Activated naive CD4-positive, alpha-beta T cell treated with anti-CD3 and anti-CD28 coated beads, Interleukin-2, amount 50 U/mL, for 24 hours (primary cell): ENCODE results near the gene ANKFY1.
"Not testable (repeated sequence)": the region's sequence is repeated elsewhere in the genome, so short reads cannot be mapped to it uniquely, and the experiment has no call there.

ENCODE experiments used
- H3K27ac Mint-ChIP-seq: one replicate; pipeline ENCODE4 v1.8.0; 2021; ENCODE audit warnings: mild to moderate bottlenecking, mixed read lengths
- H3K27me3 Mint-ChIP-seq: one replicate; pipeline ENCODE4 v1.8.0; 2021; ENCODE audit warnings: mixed read lengths
- H3K36me3 Mint-ChIP-seq: one replicate; pipeline ENCODE4 v1.8.0; 2021; ENCODE audit warnings: mixed read lengths
- H3K4me1 Mint-ChIP-seq: one replicate; pipeline ENCODE4 v1.8.0; 2021; ENCODE audit warnings: mixed read lengths
- H3K4me3 Mint-ChIP-seq: one replicate; pipeline ENCODE4 v1.8.0; 2021; ENCODE audit warnings: mild to moderate bottlenecking, mixed read lengths
- H3K9me3 Mint-ChIP-seq: one replicate; pipeline ENCODE4 v1.8.0; 2021; ENCODE audit warnings: mixed read lengths

The ANKFY1 gene

DNA sequence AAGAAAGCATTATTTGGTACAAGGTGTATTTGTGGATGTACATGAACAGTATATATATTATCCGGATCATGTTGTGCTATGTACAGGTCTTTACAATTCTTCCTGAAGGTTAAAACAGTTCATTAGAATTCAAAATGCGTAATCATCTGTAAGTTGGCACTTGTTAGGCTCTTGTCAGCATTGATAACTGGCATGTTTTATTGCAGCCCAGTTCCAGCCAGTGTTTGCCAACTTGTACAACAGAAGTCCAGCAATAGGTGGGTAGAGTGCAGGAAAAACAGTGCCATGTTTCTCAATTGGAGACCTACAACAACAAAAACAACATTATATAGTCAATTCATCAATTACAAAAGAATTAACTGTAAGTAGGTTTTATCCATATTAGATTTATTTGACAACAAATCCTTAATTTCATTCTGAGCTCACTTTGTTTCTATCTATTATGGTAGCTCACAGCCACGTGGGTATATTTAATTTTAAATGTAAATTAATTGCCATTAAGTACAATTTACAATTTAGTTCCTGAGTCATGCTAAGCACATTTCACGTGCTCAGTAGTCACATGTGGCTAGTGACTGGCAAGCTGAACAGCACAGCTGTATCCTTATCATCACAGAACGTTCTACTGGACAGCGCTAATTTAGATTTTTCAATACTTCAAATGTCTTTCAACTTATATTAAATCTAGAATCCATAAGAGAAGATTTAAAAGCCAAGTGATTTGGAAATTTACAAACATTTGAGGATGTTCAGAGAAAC lies 8.6 kb upstream of the ANKFY1 start:
- peaks cover 4% of the 10 kb centered on the region for H3K4me1 Mint-ChIP-seq
- H3K27me3 Mint-ChIP-seq = no peaks in the 10 kb centered on the region
- H3K9me3 Mint-ChIP-seq = no peaks in the 10 kb centered on the region
- no peak overlapping the region for H3K27ac Mint-ChIP-seq
- H3K4me3 Mint-ChIP-seq = no peak overlapping the region
- peaks cover 10% of the 10 kb centered on the region for H3K36me3 Mint-ChIP-seq

- H3K4me3 Mint-ChIP-seq = no peak overlapping the region
- peaks cover 10% of the 10 kb centered on the region for H3K36me3 Mint-ChIP-seq
- no peaks in the 10 kb centered on the region for H3K27me3 Mint-ChIP-seq
- H3K27ac Mint-ChIP-seq = peak overlapping the region; percentile 53
- H3K4me1 Mint-ChIP-seq = peaks cover 1% of the 10 kb centered on the region
- H3K9me3 Mint-ChIP-seq = no peaks in the 10 kb centered on the region
These were observed 7.0 kb upstream of the ANKFY1 start for GRCh38 chr17:4270736-4271135.

GRCh38 chr17:4269915-4270314 lies 6.1 kb upstream of the ANKFY1 start:
- Mint-ChIP-seq H3K9me3 (no peaks in the 10 kb centered on the region), H3K36me3 (peaks cover 10% of the 10 kb centered on the region), H3K4me1 (peaks cover 4% of the 10 kb centered on the region), H3K4me3 (no peak overlapping the region), H3K27me3 (no peaks in the 10 kb centered on the region), H3K27ac (no peak overlapping the region)

DNA sequence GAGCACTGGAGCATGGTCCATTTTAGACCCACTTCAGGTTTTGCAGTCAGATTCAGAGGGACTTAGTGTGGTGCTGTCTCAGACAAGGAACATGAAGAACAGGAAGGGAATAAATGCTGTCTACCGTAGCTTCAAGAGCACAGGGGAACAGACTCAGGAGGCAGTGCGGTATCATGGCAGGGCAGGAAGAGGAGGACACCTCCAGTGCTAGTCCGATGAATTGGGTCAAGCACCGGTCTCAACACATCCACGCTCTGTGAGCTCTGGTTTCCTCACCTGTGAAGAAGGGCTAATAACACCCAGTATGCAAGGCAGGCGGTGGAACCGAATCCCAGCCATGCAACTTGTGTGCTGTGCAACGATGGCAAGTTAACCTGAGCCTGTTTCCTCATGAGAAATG lies 3.6 kb upstream of the ANKFY1 start:
- H3K4me3 Mint-ChIP-seq = no peak overlapping the region
- H3K4me1 Mint-ChIP-seq = peaks cover 22% of the 10 kb centered on the region
- H3K36me3 Mint-ChIP-seq = peaks cover 10% of the 10 kb centered on the region
- H3K27me3 Mint-ChIP-seq = no peaks in the 10 kb centered on the region
- H3K9me3 Mint-ChIP-seq = no peaks in the 10 kb centered on the region
- no peak overlapping the region for H3K27ac Mint-ChIP-seq

DNA sequence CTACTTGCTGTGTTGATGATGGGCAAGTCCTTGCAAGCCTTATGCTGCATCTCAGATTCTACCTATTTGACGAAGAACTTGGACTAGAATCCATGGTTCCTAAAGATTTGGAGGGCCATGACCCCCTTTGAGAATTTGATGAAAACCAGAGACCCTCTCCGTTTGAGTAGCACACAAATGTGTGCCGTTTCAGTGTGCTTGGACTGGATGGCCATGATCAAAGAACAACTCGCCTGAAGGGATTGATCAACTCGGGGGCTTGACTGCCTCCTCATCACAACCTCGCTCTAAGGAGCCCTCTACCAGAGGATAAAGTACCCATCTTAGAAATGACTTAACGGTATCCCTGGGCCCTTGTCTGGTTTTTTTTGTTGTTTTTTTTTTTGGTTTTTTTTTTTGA lies 2.8 kb upstream of the ANKFY1 start:
- Mint-ChIP-seq H3K27me3 (no peaks in the 10 kb centered on the region), H3K36me3 (peaks cover 8% of the 10 kb centered on the region), H3K9me3 (no peaks in the 10 kb centered on the region), H3K4me3 (no peak overlapping the region), H3K4me1 (peaks cover 31% of the 10 kb centered on the region), H3K27ac (no peak overlapping the region)

- H3K4me1 Mint-ChIP-seq = peaks cover 43% of the 10 kb centered on the region
These were observed 1.1 kb downstream of the ANKFY1 start for GRCh38 chr17:4262703-4263102.

GRCh38 chr17:4261452-4261851 lies 2.3 kb downstream of the ANKFY1 start:
- H3K27me3 Mint-ChIP-seq = no peaks in the 10 kb centered on the region
- no peaks in the 10 kb centered on the region for H3K9me3 Mint-ChIP-seq
- no peak overlapping the region for H3K4me3 Mint-ChIP-seq
- H3K4me1 Mint-ChIP-seq = peaks cover 56% of the 10 kb centered on the region
- H3K36me3 Mint-ChIP-seq = peaks cover 8% of the 10 kb centered on the region
- H3K27ac Mint-ChIP-seq = peak overlapping the region; percentile 8

More at GRCh38 chr17:4262703-4263102, 1.1 kb downstream of the ANKFY1 start:
- H3K27ac Mint-ChIP-seq = peak overlapping the region; percentile 77
- peak overlapping the region; percentile 88 for H3K4me3 Mint-ChIP-seq
- H3K27me3 Mint-ChIP-seq = no peaks in the 10 kb centered on the region
- peaks cover 8% of the 10 kb centered on the region for H3K36me3 Mint-ChIP-seq
- H3K9me3 Mint-ChIP-seq = no peaks in the 10 kb centered on the region

DNA sequence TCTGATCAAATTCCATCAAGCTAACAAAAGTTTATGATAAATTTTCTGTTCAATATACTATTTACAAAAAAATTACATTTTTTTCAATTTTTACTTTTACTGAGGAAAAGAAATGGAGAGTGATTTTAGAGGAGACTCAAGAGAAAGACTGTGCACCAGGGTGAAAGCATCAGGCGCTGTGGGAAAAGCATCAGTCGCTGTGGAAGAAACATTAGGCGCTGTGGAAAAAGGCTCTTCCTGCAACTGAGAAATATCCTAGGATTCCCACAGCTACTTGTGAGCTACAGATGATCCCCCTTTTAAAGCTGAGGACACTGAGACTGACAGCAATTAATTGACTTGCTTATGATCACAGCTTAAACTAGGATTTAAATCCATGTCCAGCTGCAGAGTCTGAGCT lies 4.9 kb downstream of the ANKFY1 start:
- H3K36me3 Mint-ChIP-seq = peaks cover 12% of the 10 kb centered on the region
- H3K27me3 Mint-ChIP-seq = no peaks in the 10 kb centered on the region
- no peak overlapping the region for H3K4me3 Mint-ChIP-seq
- H3K4me1 Mint-ChIP-seq = peaks cover 53% of the 10 kb centered on the region
- H3K27ac Mint-ChIP-seq = no peak overlapping the region
- H3K9me3 Mint-ChIP-seq = no peaks in the 10 kb centered on the region

DNA sequence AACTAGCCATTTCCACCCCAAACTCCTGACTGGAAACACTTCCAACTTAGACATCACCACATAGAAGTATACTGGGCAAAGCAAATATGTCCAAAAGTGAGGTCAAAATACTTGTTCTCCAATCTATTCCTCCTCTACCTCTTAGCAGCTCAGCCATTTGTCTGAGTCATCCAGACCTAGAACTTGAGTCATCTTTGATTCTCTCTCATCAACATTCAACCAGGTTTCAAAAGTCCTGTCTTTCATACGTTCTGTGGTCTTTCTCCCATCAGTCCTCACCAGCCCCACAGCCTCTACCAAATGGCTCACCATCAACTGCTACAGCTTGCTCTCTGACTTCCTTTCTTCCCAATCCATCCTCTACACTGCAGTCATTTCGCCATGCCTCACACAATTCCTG lies 6.8 kb downstream of the ANKFY1 start:
- H3K4me3 Mint-ChIP-seq = no peak overlapping the region
- H3K4me1 Mint-ChIP-seq = peaks cover 49% of the 10 kb centered on the region
- no peaks in the 10 kb centered on the region for H3K9me3 Mint-ChIP-seq
- peaks cover 12% of the 10 kb centered on the region for H3K36me3 Mint-ChIP-seq
- H3K27me3 Mint-ChIP-seq = no peaks in the 10 kb centered on the region
- no peak overlapping the region for H3K27ac Mint-ChIP-seq

- peaks cover 53% of the 10 kb centered on the region for H3K4me1 Mint-ChIP-seq
- H3K9me3 Mint-ChIP-seq = not testable (repeated sequence)
These were observed 8.5 kb downstream of the ANKFY1 start for GRCh38 chr17:4255271-4255670.

DNA sequence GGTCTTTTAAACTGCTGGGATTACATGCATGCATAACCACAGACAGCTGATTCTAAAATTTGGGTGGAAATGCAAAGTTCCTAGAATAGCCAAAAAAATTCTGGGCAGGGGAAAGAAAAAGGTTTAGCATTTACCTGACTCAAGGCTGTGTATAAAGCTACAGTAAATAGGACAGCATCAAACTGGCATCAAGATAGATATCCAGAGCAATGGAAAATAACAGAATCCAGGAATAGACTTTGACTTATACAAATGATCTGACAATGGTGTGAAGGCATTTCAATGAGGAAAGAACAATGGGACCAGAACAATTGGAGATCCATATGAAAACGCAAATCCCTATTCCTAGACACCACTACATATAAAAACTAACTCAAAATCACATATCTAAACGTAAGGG lies 12.9 kb downstream of the ANKFY1 start:
- Mint-ChIP-seq H3K4me1 (peaks cover 63% of the 10 kb centered on the region), H3K9me3 (no peaks in the 10 kb centered on the region), H3K36me3 (peaks cover 4% of the 10 kb centered on the region), H3K27me3 (no peaks in the 10 kb centered on the region), H3K4me3 (no peak overlapping the region), H3K27ac (no peak overlapping the region)

More at GRCh38 chr17:4255271-4255670, 8.5 kb downstream of the ANKFY1 start:
- H3K27ac Mint-ChIP-seq, H3K4me3 Mint-ChIP-seq, H3K27me3 Mint-ChIP-seq: not testable (repeated sequence)
- peaks cover 12% of the 10 kb centered on the region for H3K36me3 Mint-ChIP-seq

- no peak overlapping the region for H3K27ac Mint-ChIP-seq
- H3K36me3 Mint-ChIP-seq = no peaks in the 10 kb centered on the region
- H3K4me3 Mint-ChIP-seq = no peak overlapping the region
- no peaks in the 10 kb centered on the region for H3K27me3 Mint-ChIP-seq
- H3K9me3 Mint-ChIP-seq = no peaks in the 10 kb centered on the region
- peaks cover 66% of the 10 kb centered on the region for H3K4me1 Mint-ChIP-seq
These were observed 14.2 kb downstream of the ANKFY1 start for GRCh38 chr17:4249452-4250029.

DNA sequence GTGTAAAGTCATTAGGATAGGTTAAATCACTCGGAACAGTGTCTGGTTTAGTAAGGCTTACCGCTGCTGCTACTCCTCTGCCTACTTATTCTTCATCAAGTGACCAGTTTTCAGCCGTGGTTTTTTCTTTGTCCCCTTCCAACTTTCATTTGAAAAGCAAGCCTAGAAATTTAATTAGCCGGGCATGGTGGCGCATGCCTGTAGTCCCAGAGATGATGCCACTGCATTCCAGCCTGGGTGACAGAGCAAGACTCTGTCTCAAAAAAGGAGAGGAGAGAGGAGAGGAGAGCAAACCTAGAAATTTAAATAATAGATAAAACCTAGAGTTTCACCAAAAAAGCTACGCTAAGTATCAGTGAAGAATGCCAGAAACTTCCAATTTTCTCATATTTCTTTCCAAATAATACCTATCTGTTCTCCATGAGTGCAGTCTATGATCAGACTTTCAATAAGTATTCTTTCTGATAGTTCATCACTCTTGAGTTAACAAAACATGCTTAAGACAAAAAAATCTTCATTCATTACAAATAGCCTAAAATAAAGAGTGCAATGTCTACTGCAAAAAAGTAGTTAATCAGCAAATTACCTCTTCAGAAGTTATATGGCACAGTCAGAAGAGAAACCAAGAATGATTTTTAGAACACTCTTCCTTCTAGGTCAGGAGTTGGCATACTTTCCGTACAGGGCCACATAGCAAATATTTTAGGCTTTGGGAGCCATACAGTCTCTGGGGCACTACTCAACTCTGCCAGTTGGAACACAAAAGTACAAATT lies 15.1 kb downstream of the ANKFY1 start:
- H3K9me3 Mint-ChIP-seq = no peaks in the 10 kb centered on the region
- H3K4me3 Mint-ChIP-seq = no peak overlapping the region
- no peak overlapping the region for H3K27ac Mint-ChIP-seq
- no peaks in the 10 kb centered on the region for H3K36me3 Mint-ChIP-seq
- H3K27me3 Mint-ChIP-seq = no peaks in the 10 kb centered on the region
- peaks cover 67% of the 10 kb centered on the region for H3K4me1 Mint-ChIP-seq

GRCh38 chr17:4247971-4248388 lies 15.8 kb downstream of the ANKFY1 start:
- no peak overlapping the region for H3K4me3 Mint-ChIP-seq

DNA sequence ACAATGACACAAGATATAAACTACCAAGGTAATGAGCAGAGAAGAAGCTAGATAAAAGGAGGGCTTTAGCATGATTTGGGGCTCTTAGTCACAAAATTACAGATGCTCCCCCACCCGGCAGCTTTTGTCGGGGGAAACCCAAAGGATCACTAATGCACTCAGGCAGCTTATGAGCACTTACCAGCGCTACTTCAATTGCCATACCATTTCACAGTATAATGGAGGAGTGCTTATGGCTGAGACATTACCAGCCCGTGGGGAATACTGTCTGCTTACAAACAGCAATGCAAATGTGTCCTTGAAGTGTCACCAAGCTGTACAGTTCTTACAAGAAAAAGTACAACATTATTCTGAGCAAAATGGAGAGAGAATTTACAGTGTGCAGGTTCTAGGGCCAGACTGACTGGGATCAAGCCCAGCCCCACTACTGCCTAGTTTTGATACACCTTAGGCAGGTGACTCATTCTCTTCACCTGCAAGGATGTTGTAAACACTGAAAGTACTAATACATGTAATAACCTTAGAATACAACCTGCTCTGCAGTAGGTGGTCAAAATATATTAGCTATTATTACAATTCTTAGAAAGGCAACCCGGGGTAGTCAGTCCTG lies 16.3 kb downstream of the ANKFY1 start:
- no peak overlapping the region for H3K4me3 Mint-ChIP-seq
- no peaks in the 10 kb centered on the region for H3K36me3 Mint-ChIP-seq
- H3K9me3 Mint-ChIP-seq = no peaks in the 10 kb centered on the region
- no peak overlapping the region for H3K27ac Mint-ChIP-seq
- peaks cover 62% of the 10 kb centered on the region for H3K4me1 Mint-ChIP-seq
- no peaks in the 10 kb centered on the region for H3K27me3 Mint-ChIP-seq

More at GRCh38 chr17:4247971-4248388, 15.8 kb downstream of the ANKFY1 start:
- Mint-ChIP-seq H3K27ac (no peak overlapping the region), H3K9me3 (no peaks in the 10 kb centered on the region), H3K36me3 (no peaks in the 10 kb centered on the region), H3K4me1 (peaks cover 62% of the 10 kb centered on the region), H3K27me3 (no peaks in the 10 kb centered on the region)
